Stomach (tissue), 9 donors: ENCODE data around the gene NEDD9. TPM values are rescaled to one million over a fixed set of nuclear protein-coding genes. Genes with fewer than 3 reads are reported as not detected.

Source experiments
- DNase-seq, 2 donors: peaks; one replicate each; pipeline versions ENCODE4 v3.0.0 to v3.0.0-alpha.2; 2013 to 2019
- H3K27ac ChIP-seq, 5 donors: fragments of 200-600 bp in 4 of 5; sonication (generic) in 4 of 5; one replicate each; pipeline ENCODE4 v1.5.1; 2013 to 2019; ENCODE audit warnings: mild to moderate bottlenecking in 1 of 5, moderate library complexity in 1 of 5
- H3K27me3 ChIP-seq, 3 donors: fragments of 200-600 bp; sonication (generic); one replicate each; pipeline ENCODE4 v1.5.1; 2017 to 2019; ENCODE audit warnings: mixed run types in 1 of 3
- H3K36me3 ChIP-seq, 4 donors: fragments of 200-600 bp; sonication (generic); 1 replicate in 3 of 4; 2 replicates in 1 of 4; pipeline ENCODE4 v1.5.1; 2016 to 2019
- H3K4me1 ChIP-seq, 4 donors: fragments of 200-600 bp; sonication (generic); one replicate each; pipeline ENCODE4 v1.5.1; 2016 to 2019
- H3K4me3 ChIP-seq, 4 donors: fragments of 200-600 bp; sonication (generic) in 3 of 4; one replicate each; pipeline ENCODE4 v1.5.1; 2016 to 2019; ENCODE audit warnings: mild to moderate bottlenecking in 1 of 4
- H3K9me3 ChIP-seq, 4 donors: fragments of 200-600 bp; sonication (generic); one replicate each; pipeline ENCODE4 v1.5.1; 2016 to 2019
- CTCF ChIP-seq, 7 experiments: fragments of 450-650 bp in 4 of 7; fragments of 200-600 bp in 3 of 7; sonication (generic) in 3 of 7; IDR thresholded peaks; one replicate each; pipeline ENCODE4 v1.5.1; 2016 to 2019; ENCODE audit warnings: antibody characterized with exemption in 7 of 7, control low read depth in 2 of 7, mild to moderate bottlenecking in 1 of 7
- EP300 ChIP-seq: sonication (generic); formaldehyde crosslinking; IDR thresholded peaks from one replicate; pipeline ENCODE4 v1.6.1; 2017; ENCODE audit warnings: antibody characterized with exemption
- POLR2A ChIP-seq, 4 donors: fragments of 450-650 bp; IDR thresholded peaks; one replicate each; pipeline ENCODE4 v1.6.1; 2016; ENCODE audit warnings: antibody characterized with exemption in 4 of 4, control low read depth in 2 of 4, mild to moderate bottlenecking in 1 of 4, moderate library complexity in 1 of 4
- POLR2AphosphoS5 ChIP-seq, 3 donors: sonication (generic); formaldehyde crosslinking; IDR thresholded peaks; one replicate each; pipeline ENCODE4 v1.6.1; 2016; ENCODE audit warnings: antibody characterized with exemption in 3 of 3
- WGBS, 5 donors: extraction: QIAGEN DNeasy Blood & Tissue Kit in 3 of 5; methylation state at CpG; one replicate each; pipeline versions ENCODE4 v1.1.5 to v1.1.7; 2013 to 2018; 5-methylcytosine and 5-hydroxymethylcytosine counted together
- intact Hi-C: fragments of 100-400 bp; cut with DNase I; formaldehyde crosslinking; loops from one replicate; pipeline ENCODE4 v1.15.1; 2023; ENCODE audit warnings: low total_unique reads
- polyA plus RNA-seq, 3 donors: library from polyadenylated mRNA; stranded (reverse); fragments of 200-250 nt; gene quantifications; one replicate each; pipeline ENCODE4 v1.2.3, GENCODE V29; 2013
- total RNA-seq, 5 donors: library from RNA; depleted of rRNA; stranded (reverse); fragments of >200 nt; gene quantifications; one replicate each; pipeline versions ENCODE4 v1.1.0 to v1.2.3, GENCODE V29; 2014 to 2016
- donor health status: healthy with polysubstance abuse.
- donor health status: Bipolar disorder and iron deficiency.
- donor health status: healthy.

NEDD9 gene
- total and polyA plus RNA-seq, 8 donors, result 4.2 to 97.9 (median 26.9) TPM

- 68 to 82% (median 76%) methylated on average over 9 of the region's 9 CpGs for WGBS, 5 donors
- TF ChIP-seq POLR2AphosphoS5 (IDR thresholded peaks at IDR 0.05) (no peak), CTCF (IDR thresholded peaks at IDR 0.05) (no peak), POLR2A (IDR thresholded peaks at IDR 0.05) (no peak), EP300 (no peak)
- Histone ChIP-seq H3K27ac (peak overlapping the region; percentile 32 to 85 (median 81)), H3K9me3 (no peaks in the 10 kb centered on the region), H3K4me1 (peaks cover 73 to 92% (median 83%) of the 10 kb centered on the region in 4 donors), H3K4me3 (no peak overlapping the region), H3K36me3 (peaks cover 0 to 31% (median 13%) of the 10 kb centered on the region in 4 donors), H3K27me3 (no peaks in the 10 kb centered on the region)
- DNase-seq, result no peak
- intact Hi-C loops, result no loop called here
These were observed 17.6 kb downstream of the NEDD9 start for GRCh38 chr6:11214901-11215300.

- 57 to 69% (median 65%) methylated on average over 16 of the region's 16 CpGs for WGBS, 5 donors
These were observed 18.2 kb downstream of the NEDD9 start for GRCh38 chr6:11214084-11214833.

GRCh38 chr6:11213422-11214021 lies 18.9 kb downstream of the NEDD9 start:
- DNase-seq, result peak in 1 of 2 donors; percentile 78
- intact Hi-C loops, result no loop called here
- peaks cover 0 to 39% (median 16%) of the 10 kb centered on the region in 4 donors for H3K36me3 ChIP-seq
- no peaks in the 10 kb centered on the region for H3K9me3 ChIP-seq
- TF ChIP-seq POLR2AphosphoS5 (IDR thresholded peaks at IDR 0.05) (peak in 1 of 3 donors; percentile 32), POLR2A (IDR thresholded peaks at IDR 0.05) (no peak), CTCF (IDR thresholded peaks at IDR 0.05) (no peak), EP300 (no peak)
- peak overlapping the region in 4 of 5 donors; percentile 74 to 85 (median 82) for H3K27ac ChIP-seq
- H3K4me3 ChIP-seq, result no peak overlapping the region
- no peaks in the 10 kb centered on the region for H3K27me3 ChIP-seq
- peaks cover 64 to 86% (median 71%) of the 10 kb centered on the region in 4 donors for H3K4me1 ChIP-seq
- WGBS, 5 donors, result 58 to 69% (median 64%) methylated on average over 8 to 12 of the region's 12 CpGs

More at GRCh38 chr6:11214084-11214833, 18.2 kb downstream of the NEDD9 start:
- Histone ChIP-seq H3K9me3 (no peaks in the 10 kb centered on the region), H3K4me1 (peaks cover 67 to 92% (median 77%) of the 10 kb centered on the region in 4 donors), H3K4me3 (no peak overlapping the region), H3K36me3 (peaks cover 0 to 35% (median 14%) of the 10 kb centered on the region in 4 donors), H3K27me3 (no peaks in the 10 kb centered on the region), H3K27ac (peak overlapping the region in 4 of 5 donors; percentile 74 to 85 (median 82))
- DNase-seq, result peak in 1 of 2 donors; percentile 72
- TF ChIP-seq POLR2AphosphoS5 (IDR thresholded peaks at IDR 0.05) (peak in 2 of 3 donors; percentile 64 to 73), EP300 (no peak), CTCF (IDR thresholded peaks at IDR 0.05) (no peak)
- intact Hi-C loops, result no loop called here

- Histone ChIP-seq H3K27me3 (no peaks in the 10 kb centered on the region), H3K4me1 (peaks cover 58 to 84% (median 65%) of the 10 kb centered on the region in 4 donors), H3K4me3 (no peak overlapping the region), H3K27ac (peak overlapping the region in 4 of 5 donors; percentile 74 to 85 (median 82)), H3K9me3 (no peaks in the 10 kb centered on the region), H3K36me3 (peaks cover 0 to 44% (median 18%) of the 10 kb centered on the region in 4 donors)
- DNase-seq, result peak in 1 of 2 donors; percentile 67
- 44 to 63% (median 58%) methylated on average over 4 of the region's 4 CpGs for WGBS, 5 donors
- intact Hi-C loops, result no loop called here
- TF ChIP-seq POLR2A (IDR thresholded peaks at IDR 0.05) (no peak), POLR2AphosphoS5 (IDR thresholded peaks at IDR 0.05) (peak in 2 of 3 donors; percentile 28 to 66), CTCF (IDR thresholded peaks at IDR 0.05) (no peak), EP300 (no peak)
These were observed 19.8 kb downstream of the NEDD9 start for GRCh38 chr6:11212664-11213063.
